ENCODE results near the gene NDC80. TPM values are rescaled to one million over a fixed set of nuclear protein-coding genes. Genes with fewer than 3 reads are reported as not detected.

NDC80 gene
- total RNA-seq, 6 experiments from 2014 or later, result 0.34 to 1.6 (median 0.55) TPM; not detected in 1

GRCh38 chr18:2536493-2536892 lies 34.9 kb upstream of the NDC80 start:
- intact Hi-C loops (cut with DNase I), result no loop called here
- ATAC-seq, result no peak

GRCh38 chr18:2537296-2537695 lies 34.1 kb upstream of the NDC80 start:
- no peaks in the 10 kb centered on the region for H3K9me3 ChIP-seq
- no peaks in the 10 kb centered on the region for H3K36me3 ChIP-seq
- DNase-seq (no peak), ATAC-seq (no peak)
- intact Hi-C loops (cut with DNase I), result no loop called here
- no peak overlapping the region for H3K27ac ChIP-seq
- no peaks in the 10 kb centered on the region for H3K27me3 ChIP-seq
- TF ChIP-seq POLR2A (IDR thresholded peaks at IDR 0.05) (no peak), CTCF (IDR thresholded peaks at IDR 0.05) (no peak)
- H3K4me3 ChIP-seq, result no peak overlapping the region
- 56% methylated on average over 3 of the region's 3 CpGs for WGBS (ENCODE audit: insufficient coverage, low coverage, low lambda C conversion rate, missing lambda C conversion rate)
- H3K4me1 ChIP-seq, result no peaks in the 10 kb centered on the region

More at GRCh38 chr18:2536493-2536892, 34.9 kb upstream of the NDC80 start:
- no peak for DNase-seq
- no peak for TF ChIP-seq POLR2A (IDR thresholded peaks at IDR 0.05)
- TF ChIP-seq CTCF (IDR thresholded peaks at IDR 0.05), result no peak
- Histone ChIP-seq H3K27ac (no peak overlapping the region), H3K27me3 (no peaks in the 10 kb centered on the region), H3K4me1 (no peaks in the 10 kb centered on the region), H3K9me3 (no peaks in the 10 kb centered on the region), H3K36me3 (no peaks in the 10 kb centered on the region), H3K4me3 (no peak overlapping the region)
- 84% methylated on average over 3 of the region's 4 CpGs for WGBS (ENCODE audit: insufficient coverage, low coverage, low lambda C conversion rate, missing lambda C conversion rate)

GRCh38 chr18:2538236-2538635 lies 33.1 kb upstream of the NDC80 start:
- TF ChIP-seq POLR2A (IDR thresholded peaks at IDR 0.05) (no peak), CTCF (IDR thresholded peaks at IDR 0.05) (no peak)
- no peak for DNase-seq
- no peaks in the 10 kb centered on the region for H3K36me3 ChIP-seq
- intact Hi-C loops (cut with DNase I), result no loop called here
- 83% methylated on average over 1 of the region's 1 CpG for WGBS (ENCODE audit: insufficient coverage, low coverage, low lambda C conversion rate, missing lambda C conversion rate)
- H3K4me3 ChIP-seq, result no peak overlapping the region
- H3K4me1 ChIP-seq, result no peaks in the 10 kb centered on the region
- H3K9me3 ChIP-seq, result no peaks in the 10 kb centered on the region
- no peak overlapping the region for H3K27ac ChIP-seq
- no peaks in the 10 kb centered on the region for H3K27me3 ChIP-seq
- ATAC-seq, result no peak

GRCh38 chr18:2538844-2539243 lies 32.5 kb upstream of the NDC80 start:
- DNase-seq, result no peak
- 89% methylated on average over 1 of the region's 1 CpG for WGBS (ENCODE audit: insufficient coverage, low coverage, low lambda C conversion rate, missing lambda C conversion rate)
- Histone ChIP-seq H3K27ac (no peak overlapping the region), H3K36me3 (peaks cover 0 to 1% (median 0%) of the 10 kb centered on the region in 4 donors), H3K4me3 (no peak overlapping the region), H3K9me3 (no peaks in the 10 kb centered on the region), H3K27me3 (no peaks in the 10 kb centered on the region), H3K4me1 (no peaks in the 10 kb centered on the region)
- TF ChIP-seq CTCF (IDR thresholded peaks at IDR 0.05) (no peak), POLR2A (IDR thresholded peaks at IDR 0.05) (no peak)
- intact Hi-C loops (cut with DNase I), result no loop called here
- no peak for ATAC-seq

- no peak overlapping the region for H3K27ac ChIP-seq
- no peak for ATAC-seq
- no peaks in the 10 kb centered on the region for H3K4me1 ChIP-seq
- no peaks in the 10 kb centered on the region for H3K9me3 ChIP-seq
- TF ChIP-seq POLR2A (IDR thresholded peaks at IDR 0.05), result no peak
- no peak for TF ChIP-seq CTCF (IDR thresholded peaks at IDR 0.05)
- 96% methylated on average over 4 of the region's 4 CpGs for WGBS (ENCODE audit: insufficient coverage, low coverage, low lambda C conversion rate, missing lambda C conversion rate)
- H3K36me3 ChIP-seq, result peaks cover 0 to 3% (median 0%) of the 10 kb centered on the region in 4 donors
- intact Hi-C loops (cut with DNase I), result no loop called here
- no peaks in the 10 kb centered on the region for H3K27me3 ChIP-seq
- DNase-seq, result no peak
- no peak overlapping the region for H3K4me3 ChIP-seq
Observed at GRCh38 chr18:2540575-2540974, 30.8 kb upstream of the NDC80 start.

All from right lobe of liver (tissue), 6 donors.